GM12878 (cell line): Measurements from ENCODE around the gene EBLN1. TPM values are rescaled to one million over a fixed set of nuclear protein-coding genes. Genes with fewer than 3 reads are reported as not detected.

Experiments
- ATAC-seq: fragments of 200-7000 bp; cut with Tn5 transposase; 3 replicates; pipeline ENCODE4 v1.9.1; 2020; ENCODE audit warnings: mild to moderate bottlenecking, moderate library complexity
- Bru-seq: library from RNA; stranded (reverse); fragments of 400-500 nt; gene quantifications from one replicate; lab custom pipeline; 2021; lab: Mats Ljungman, UMichigan
- BruChase-seq, 2 experiments: library from RNA; stranded (reverse); fragments of 400-500 nt; gene quantifications; one replicate each; lab custom pipeline; 2021; lab: Mats Ljungman, UMichigan
- BruUV-seq: library from RNA; stranded (reverse); fragments of 400-500 nt; replicated peaks from 2 replicates; lab custom pipeline; 2021; lab: Mats Ljungman, UMichigan
- CTCF ChIA-PET: fragments of 300-600 bp; sonication (Branson Sonifier 250); formaldehyde crosslinking; extraction: SDS; loops from one replicate; lab custom pipeline; 2021; ENCODE audit warnings: inconsistent platforms; lab: Yijun Ruan, JAX
- POLR2A ChIA-PET: fragments of 350-600 bp; formaldehyde crosslinking; extraction: SDS; loops from one replicate; lab custom pipeline; 2021; ENCODE audit warnings: inconsistent platforms; lab: Charles Lee
- RAD21 ChIA-PET: fragments of 300-600 bp; sonication (Branson Sonifier 250); formaldehyde crosslinking; loops from one replicate; lab custom pipeline; 2023; ENCODE audit warnings: antibody characterized with exemption; ENCODE audit not compliant: unreplicated experiment; lab: Charles Lee
- SMC1A ChIA-PET: fragments of 300-600 bp; sonication (Branson Sonifier 250); formaldehyde crosslinking; loops from one replicate; lab custom pipeline; 2023; ENCODE audit not compliant: unreplicated experiment, uncharacterized antibody; lab: Charles Lee
- DNase-seq: peaks from one replicate; pipeline ENCODE4 v3.0.0-alpha.2; 2011; ENCODE audit warnings: low read depth, low spot score
- FAIRE-seq: peaks from 3 replicates; lab custom pipeline; 2011; peaks lifted over from hg19 to GRCh38; lab: Jason Lieb, UNC
- H2AFZ ChIP-seq: 2 replicates; pipeline ENCODE4 v1.6.0; 2011; ENCODE audit warnings: low read depth, low read length, control low read depth; ENCODE audit not compliant: control insufficient read depth
- H3K27ac ChIP-seq: 2 replicates; pipeline ENCODE4 v1.5.1; 2011; ENCODE audit warnings: control low read depth; ENCODE audit not compliant: control insufficient read depth, insufficient read depth
- H3K27me3 ChIP-seq, 2 experiments: replicated peaks in 1 of 2; 2 replicates each; pipeline versions ENCODE4 v1.6.0 to v1.6.1; 2011; ENCODE audit warnings: low read length in 1 of 2; ENCODE audit not compliant: control insufficient read depth in 2 of 2, insufficient read depth in 2 of 2
- H3K36me3 ChIP-seq, 2 experiments: 2 replicates each; pipeline ENCODE4 v1.5.1; 2011; ENCODE audit warnings: low read length in 1 of 2; ENCODE audit not compliant: control insufficient read depth in 2 of 2, insufficient read depth in 2 of 2
- H3K4me1 ChIP-seq: 2 replicates; pipeline ENCODE4 v1.6.1; 2011; ENCODE audit warnings: mild to moderate bottlenecking, low read length, moderate library complexity, mixed read lengths; ENCODE audit not compliant: control insufficient read depth, insufficient read depth
- H3K4me2 ChIP-seq: 2 replicates; pipeline ENCODE4 v1.6.0; 2011; ENCODE audit warnings: control low read depth; ENCODE audit not compliant: control insufficient read depth, insufficient read depth
- H3K4me3 ChIP-seq: fragments of 200-600 bp; sonication (generic); 2 replicates; pipeline ENCODE4 v1.5.1; 2016
- H3K79me2 ChIP-seq: 2 replicates; pipeline ENCODE4 v1.6.0; 2011; ENCODE audit warnings: low read length; ENCODE audit not compliant: control insufficient read depth, insufficient read depth
- H3K9ac ChIP-seq: 2 replicates; pipeline ENCODE4 v1.8.0; 2011; ENCODE audit warnings: low read length, control low read depth, mixed read lengths; ENCODE audit not compliant: control insufficient read depth, insufficient read depth
- H3K9me3 ChIP-seq: replicated peaks from 3 replicates; pipeline ENCODE4 v1.5.1; 2011; ENCODE audit warnings: mild to moderate bottlenecking, low read length; ENCODE audit not compliant: control insufficient read depth, insufficient read depth
- H4K20me1 ChIP-seq: 2 replicates; pipeline ENCODE4 v1.6.0; 2011; ENCODE audit not compliant: control insufficient read depth, insufficient read depth
- BACH1 ChIP-seq: fragments of 450-650 bp; IDR thresholded peaks from 2 replicates; pipeline ENCODE4 v1.6.1; 2017; ENCODE audit warnings: mild to moderate bottlenecking, borderline replicate concordance
- BMI1 ChIP-seq: fragments of 450-650 bp; IDR thresholded peaks from 2 replicates; pipeline ENCODE4 v1.6.1; 2016; ENCODE audit warnings: mild to moderate bottlenecking, moderate library complexity, borderline replicate concordance
- CHD4 ChIP-seq: fragments of 200-600 bp; sonication (generic); IDR thresholded peaks from 2 replicates; pipeline ENCODE4 v1.6.1; 2016; ENCODE audit warnings: mild to moderate bottlenecking
- EGR1 ChIP-seq, 2 experiments: IDR thresholded peaks; 1 replicate in 1 of 2; 2 replicates in 1 of 2; pipeline ENCODE4 v1.6.1; 2011 to 2012; ENCODE audit warnings: low read depth in 2 of 2, low read length in 2 of 2, borderline replicate concordance in 1 of 2, mild to moderate bottlenecking in 1 of 2, moderate library complexity in 1 of 2
- HCFC1 ChIP-seq: fragments of 150-350 bp; IDR thresholded peaks from 2 replicates; pipeline ENCODE4 v1.6.1; 2014; ENCODE audit warnings: low read length
- HDGF ChIP-seq: fragments of 450-650 bp; IDR thresholded peaks from 2 replicates; pipeline ENCODE4 v1.6.1; 2016; ENCODE audit warnings: antibody characterized with exemption
- IRF4 ChIP-seq: IDR thresholded peaks from 2 replicates; pipeline ENCODE4 v1.6.1; 2011; ENCODE audit warnings: low read depth, low read length
- NR2C1 ChIP-seq: fragments of 450-650 bp; IDR thresholded peaks from 2 replicates; pipeline ENCODE4 v1.6.1; 2017; ENCODE audit warnings: antibody characterized with exemption, mild to moderate bottlenecking, moderate library complexity
- NR2C2 ChIP-seq: IDR thresholded peaks from 2 replicates; pipeline ENCODE4 v1.6.1; 2011; ENCODE audit warnings: borderline replicate concordance, low read depth; ENCODE audit not compliant: control insufficient read depth, insufficient read length
- NR2F1 ChIP-seq: fragments of 450-650 bp; conservative IDR thresholded peaks from 2 replicates; pipeline ENCODE4 v1.6.1; 2017; ENCODE audit warnings: mild to moderate bottlenecking
- PAX8 ChIP-seq: fragments of 450-650 bp; IDR thresholded peaks from 2 replicates; pipeline ENCODE4 v1.6.1; 2017; ENCODE audit warnings: mild to moderate bottlenecking, moderate library complexity
- RAD21 ChIP-seq: IDR thresholded peaks from 2 replicates; pipeline ENCODE4 v1.6.1; 2011; ENCODE audit warnings: mild to moderate bottlenecking, low read depth, low read length, moderate library complexity; ENCODE audit not compliant: insufficient read depth
- RCOR1 ChIP-seq: conservative IDR thresholded peaks from 2 replicates; pipeline ENCODE4 v1.6.1; 2012; ENCODE audit warnings: low read depth, low read length, improper control_type of control experiment
- RUNX3 ChIP-seq: IDR thresholded peaks from 2 replicates; pipeline ENCODE4 v1.6.1; 2012; ENCODE audit warnings: low read length, inconsistent platforms
- SP1 ChIP-seq: IDR thresholded peaks from one replicate; pipeline ENCODE4 v1.6.1; 2011; ENCODE audit warnings: low read depth, low read length
- SUZ12 ChIP-seq: fragments of 200-600 bp; sonication (generic); IDR thresholded peaks from one replicate; pipeline ENCODE4 v1.6.1; 2018; ENCODE audit warnings: antibody characterized with exemption, mild to moderate bottlenecking; ENCODE audit not compliant: unreplicated experiment
- ZNF384 ChIP-seq: IDR thresholded peaks from 2 replicates; pipeline ENCODE4 v1.6.1; 2012; ENCODE audit warnings: low read depth, mild to moderate bottlenecking, low read length, improper control_type of control experiment, borderline replicate concordance
- WGBS: methylation state at CpG from one replicate; pipeline ENCODE4 v1.1.6; 2016; ENCODE audit warnings: low lambda C conversion rate; ENCODE audit not compliant: insufficient replicate concordance, insufficient coverage; ENCODE audit errors: missing lambda C conversion rate; 5-methylcytosine and 5-hydroxymethylcytosine counted together
- in situ Hi-C: fragments of 300-500 bp; cut with MboI; formaldehyde crosslinking; loops from 9 replicates; pipeline ENCODE4 v1.14.3; 2018; ENCODE audit warnings: mixed read lengths
- intact Hi-C: fragments of 100-400 bp; cut with micrococcal nuclease; formaldehyde crosslinking; loops from one replicate; pipeline ENCODE4 v1.14.2; 2022; ENCODE audit not compliant: unreplicated experiment
- long read RNA-seq, 2 experiments: library from polyadenylated mRNA; unstranded; transcript quantifications; one replicate each; pipeline ENCODE4 v2.0.0, GENCODE V29; 2019 to 2020
- polyA minus RNA-seq, 3 experiments: library from RNA; depleted of rRNA, polyadenylated mRNA; stranded (reverse); fragments of >200 nt; gene quantifications; 2 replicates each; pipeline ENCODE4 v1.2.3, GENCODE V29; 2011
- polyA plus RNA-seq, 11 experiments: library from polyadenylated mRNA; depleted of rRNA in 4 of 11; unstranded in 6 of 11; stranded (reverse) in 5 of 11; fragments of >200 nt; fragmentation: Nextera tagmentation in 4 of 11; fragmentation: Illumina TruSeq in 1 of 11; extraction: Ambion mirVana in 4 of 11; extraction: Trizol in 1 of 11; gene quantifications; 1 replicate in 1 of 11; 2 replicates in 10 of 11; pipeline versions ENCODE4 v1.2.1 to v1.2.3, GENCODE V29; 2011 to 2016; ENCODE audit warnings: inconsistent platforms in 2 of 11, missing spikeins in 2 of 11, low read depth in 1 of 11
- total RNA-seq, 4 experiments: library from RNA; depleted of rRNA in 3 of 4; stranded (reverse); fragments of >200 nt in 3 of 4; fragmentation: Illumina TruSeq in 1 of 4; extraction: Trizol in 1 of 4; gene quantifications; 2 replicates each; pipeline versions ENCODE4 v1.2.1 to v1.2.3, GENCODE V29; 2013 to 2021
- TF ChIP-seq, protein P1 (sequence below): fragments of 450-650 bp; IDR thresholded peaks from 2 replicates; pipeline ENCODE4 v1.6.1; 2017; ENCODE audit warnings: mild to moderate bottlenecking
- TF ChIP-seq, protein P2 (sequence below): IDR thresholded peaks from 2 replicates; pipeline ENCODE4 v1.6.1; 2012; ENCODE audit warnings: low read depth, low read length, improper control_type of control experiment

EBLN1 gene
- total RNA-seq (2013; cell fraction: nucleolus; rRNA removed), result not detected in 2 replicates
- not detected in 2 replicates for total RNA-seq (2014; rRNA removed)
- total RNA-seq (2014; rRNA removed; fragmentation: Illumina TruSeq; extraction: Trizol), result not detected in 2 replicates
- total RNA-seq (2021), result not detected in 2 replicates
- not detected for polyA plus RNA-seq (2011; ENCODE audit: low read depth)
- polyA plus RNA-seq (2011; rRNA removed), result not detected in 2 replicates
- polyA plus RNA-seq (2011; cell fraction: cytosol; rRNA removed), result not detected in 2 replicates
- not detected in 2 replicates for polyA plus RNA-seq (2011; cell fraction: nucleus; rRNA removed)
- polyA plus RNA-seq (2012), result not detected in 2 replicates
- not detected in 2 replicates for polyA plus RNA-seq (2014; fragmentation: Illumina TruSeq; extraction: Trizol)
- not detected for polyA plus RNA-seq (2014; fragmentation: Nextera tagmentation; extraction: Ambion mirVana)
- polyA plus RNA-seq (2014; rRNA removed), result not detected in 2 replicates
- not detected for polyA plus RNA-seq (2016; fragmentation: Nextera tagmentation; extraction: Ambion mirVana)
- not detected in 2 replicates for polyA minus RNA-seq (2011; rRNA and poly(A)+ RNA removed)
- polyA minus RNA-seq (2011; cell fraction: cytosol; rRNA and poly(A)+ RNA removed), result not detected in 2 replicates
- not detected in 2 replicates for polyA minus RNA-seq (2011; cell fraction: nucleus; rRNA and poly(A)+ RNA removed)
- Bru-seq, nascent RNA, result percentile 22 among the genes with signal in this experiment
- BruChase-seq, experiment 1, labeled RNA remaining after a 6-hour chase, result not detected
- not detected for BruChase-seq, experiment 2, labeled RNA remaining after a 2-hour chase
- long read RNA-seq, experiment 1, result 0 reads
- long read RNA-seq, experiment 2, result 0 reads

DNA sequence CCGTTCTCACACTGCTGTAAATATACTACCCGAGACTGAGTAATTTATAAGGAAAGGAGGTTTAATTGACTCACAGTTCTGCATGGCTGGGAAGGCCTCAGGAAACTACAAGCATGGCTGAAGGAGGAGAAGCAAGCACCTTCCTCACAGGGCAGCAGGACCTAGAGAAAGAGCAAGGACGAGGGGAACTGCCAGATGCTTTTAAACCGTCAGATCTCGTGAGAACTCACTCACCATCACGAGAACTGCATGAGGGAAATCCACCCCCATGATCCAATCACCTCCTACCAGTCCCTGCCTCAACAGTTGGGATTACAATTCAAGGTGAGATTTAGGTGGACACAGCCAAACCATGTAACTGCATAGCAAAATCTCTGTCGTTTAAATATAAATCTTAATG, at the start of gene EBLN1:
EBLN1 (minus strand) TSS at position 174 of the 400 bp plus-strand sequence. CDS start 8,032 bp downstream, outside the sequence.
- FAIRE-seq, result no peak
- H3K9ac ChIP-seq, result no peak within 1 kb of the TSS

More for the DNA sequence above, at the start of gene EBLN1:
- no peak within 1 kb of the TSS for H3K4me2 ChIP-seq
- H3K9me3 ChIP-seq, result no peaks in the 10 kb centered on the region
- 56% methylated on average over 7 of the region's 7 CpGs for WGBS
- no TSS peak for BruUV-seq
- intact Hi-C loops (no loop called here), in situ Hi-C loops (no loop called here)
- H2AFZ ChIP-seq, result no peak within 1 kb of the TSS
- no peaks in the 10 kb centered on the region for H3K36me3 ChIP-seq
- ChIA-PET RAD21 (no interaction called here), SMC1A (no interaction called here), POLR2A (no interaction called here), CTCF (no interaction called here)
- H3K4me3 ChIP-seq, result no peak within 1 kb of the TSS
- no peaks in the 10 kb centered on the region for H3K79me2 ChIP-seq
- peaks cover 6% of the 10 kb centered on the region; the same call in 1 of the 2 replicates for H3K4me1 ChIP-seq
- TF ChIP-seq HCFC1, result no peak
- TF ChIP-seq, protein P1, sequence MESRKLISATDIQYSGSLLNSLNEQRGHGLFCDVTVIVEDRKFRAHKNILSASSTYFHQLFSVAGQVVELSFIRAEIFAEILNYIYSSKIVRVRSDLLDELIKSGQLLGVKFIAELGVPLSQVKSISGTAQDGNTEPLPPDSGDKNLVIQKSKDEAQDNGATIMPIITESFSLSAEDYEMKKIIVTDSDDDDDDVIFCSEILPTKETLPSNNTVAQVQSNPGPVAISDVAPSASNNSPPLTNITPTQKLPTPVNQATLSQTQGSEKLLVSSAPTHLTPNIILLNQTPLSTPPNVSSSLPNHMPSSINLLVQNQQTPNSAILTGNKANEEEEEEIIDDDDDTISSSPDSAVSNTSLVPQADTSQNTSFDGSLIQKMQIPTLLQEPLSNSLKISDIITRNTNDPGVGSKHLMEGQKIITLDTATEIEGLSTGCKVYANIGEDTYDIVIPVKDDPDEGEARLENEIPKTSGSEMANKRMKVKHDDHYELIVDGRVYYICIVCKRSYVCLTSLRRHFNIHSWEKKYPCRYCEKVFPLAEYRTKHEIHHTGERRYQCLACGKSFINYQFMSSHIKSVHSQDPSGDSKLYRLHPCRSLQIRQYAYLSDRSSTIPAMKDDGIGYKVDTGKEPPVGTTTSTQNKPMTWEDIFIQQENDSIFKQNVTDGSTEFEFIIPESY, result no peak
- TF ChIP-seq SP1, result no peak
- no peak for TF ChIP-seq ZNF384
- TF ChIP-seq BMI1, result no peak
- no peak for TF ChIP-seq BACH1
- no peak for TF ChIP-seq RUNX3
- TF ChIP-seq HDGF, result no peak
- TF ChIP-seq SUZ12, result no peak
- TF ChIP-seq IRF4, result no peak
- no peak for TF ChIP-seq RCOR1
- no peak for TF ChIP-seq NR2C1
- no peak for TF ChIP-seq EGR1 (IDR thresholded peaks at IDR 0.05; ENCODE audit: borderline replicate concordance in 1 of 2, low read depth in 2 of 2, low read length in 2 of 2)
- TF ChIP-seq NR2F1, result no peak
- TF ChIP-seq NR2C2, result no peak
- no peak for TF ChIP-seq CHD4
- TF ChIP-seq, protein P2, sequence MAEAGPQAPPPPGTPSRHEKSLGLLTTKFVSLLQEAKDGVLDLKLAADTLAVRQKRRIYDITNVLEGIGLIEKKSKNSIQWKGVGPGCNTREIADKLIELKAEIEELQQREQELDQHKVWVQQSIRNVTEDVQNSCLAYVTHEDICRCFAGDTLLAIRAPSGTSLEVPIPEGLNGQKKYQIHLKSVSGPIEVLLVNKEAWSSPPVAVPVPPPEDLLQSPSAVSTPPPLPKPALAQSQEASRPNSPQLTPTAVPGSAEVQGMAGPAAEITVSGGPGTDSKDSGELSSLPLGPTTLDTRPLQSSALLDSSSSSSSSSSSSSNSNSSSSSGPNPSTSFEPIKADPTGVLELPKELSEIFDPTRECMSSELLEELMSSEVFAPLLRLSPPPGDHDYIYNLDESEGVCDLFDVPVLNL, result no peak
- no peak for TF ChIP-seq RAD21
- TF ChIP-seq PAX8, result no peak
- TF ChIP-seq, all 136 proteins: peak for 0
- H3K27ac ChIP-seq, result no peak within 1 kb of the TSS
- no peaks in the 10 kb centered on the region for H3K27me3 ChIP-seq
- ATAC-seq, result no peak
- DNase-seq, result no peak
- no peaks in the 10 kb centered on the region for H4K20me1 ChIP-seq
